Mammary epithelial cell (primary cell): ENCODE data around the gene MMP24.

Experiments
- CTCF ChIP-seq, 2 donors: IDR thresholded peaks in 1 of 2; conservative IDR thresholded peaks in 1 of 2; 2 replicates each; pipeline ENCODE4 v1.5.1; 2011 to 2012; ENCODE audit warnings: inconsistent platforms in 2 of 2, low read length in 2 of 2, mild to moderate bottlenecking in 2 of 2, control low read depth in 1 of 2, low read depth in 1 of 2; ENCODE audit not compliant: insufficient read depth in 1 of 2; ENCODE audit errors: extremely low read depth in 1 of 2
- EZH2 ChIP-seq: IDR thresholded peaks from 2 replicates; pipeline ENCODE4 v1.6.1; 2012; ENCODE audit warnings: low read length, inconsistent platforms, borderline replicate concordance

- TF ChIP-seq CTCF (conservative IDR thresholded peaks at IDR 0.05 in 1 of 2, IDR thresholded peaks at IDR 0.05 in 1 of 2; ENCODE audit: extremely low read depth in 1 of 2, insufficient read depth in 1 of 2, low read depth in 1 of 2, low read length in 2 of 2) = no peak
- no peak for TF ChIP-seq EZH2
These were observed 67.8 kb downstream of the MMP24 start for GRCh38 chr20:35294293-35294685.
